DND-41 (cell line): ENCODE results near the gene PDZD8.

Experiments
- EZH2 ChIP-seq: IDR thresholded peaks from 3 replicates; pipeline ENCODE4 v1.6.1; 2012; ENCODE audit warnings: borderline replicate concordance, low read depth, mild to moderate bottlenecking, moderate library complexity, low read length, inconsistent platforms; ENCODE audit not compliant: severe bottlenecking
- TF ChIP-seq, protein P1 (sequence below): IDR thresholded peaks from 2 replicates; pipeline ENCODE4 v1.5.1; 2012; ENCODE audit warnings: borderline replicate concordance, low read length, moderate library complexity, mild to moderate bottlenecking; ENCODE audit not compliant: poor library complexity, severe bottlenecking; ENCODE audit errors: extremely low read depth

DNA sequence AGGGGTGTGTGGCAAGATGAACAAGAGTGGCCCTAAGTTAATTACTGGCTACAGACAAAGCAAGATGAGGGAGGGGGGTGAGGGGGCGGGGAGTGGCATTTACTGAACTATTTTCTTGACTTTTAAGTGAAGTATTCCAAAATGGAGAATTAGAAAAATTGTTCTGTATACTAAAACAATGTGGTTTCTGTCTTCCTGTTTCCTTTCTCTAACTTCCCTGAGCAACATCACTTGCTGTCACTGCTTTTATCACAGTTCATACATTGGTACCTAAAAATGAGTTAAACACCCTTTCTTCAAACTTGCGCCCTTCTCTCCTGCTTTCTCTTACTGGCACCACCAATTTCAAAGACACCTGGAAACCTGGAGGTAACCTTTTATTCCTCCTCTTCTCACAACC, 21.6 kb downstream of the PDZD8 start:
- TF ChIP-seq, protein P1, sequence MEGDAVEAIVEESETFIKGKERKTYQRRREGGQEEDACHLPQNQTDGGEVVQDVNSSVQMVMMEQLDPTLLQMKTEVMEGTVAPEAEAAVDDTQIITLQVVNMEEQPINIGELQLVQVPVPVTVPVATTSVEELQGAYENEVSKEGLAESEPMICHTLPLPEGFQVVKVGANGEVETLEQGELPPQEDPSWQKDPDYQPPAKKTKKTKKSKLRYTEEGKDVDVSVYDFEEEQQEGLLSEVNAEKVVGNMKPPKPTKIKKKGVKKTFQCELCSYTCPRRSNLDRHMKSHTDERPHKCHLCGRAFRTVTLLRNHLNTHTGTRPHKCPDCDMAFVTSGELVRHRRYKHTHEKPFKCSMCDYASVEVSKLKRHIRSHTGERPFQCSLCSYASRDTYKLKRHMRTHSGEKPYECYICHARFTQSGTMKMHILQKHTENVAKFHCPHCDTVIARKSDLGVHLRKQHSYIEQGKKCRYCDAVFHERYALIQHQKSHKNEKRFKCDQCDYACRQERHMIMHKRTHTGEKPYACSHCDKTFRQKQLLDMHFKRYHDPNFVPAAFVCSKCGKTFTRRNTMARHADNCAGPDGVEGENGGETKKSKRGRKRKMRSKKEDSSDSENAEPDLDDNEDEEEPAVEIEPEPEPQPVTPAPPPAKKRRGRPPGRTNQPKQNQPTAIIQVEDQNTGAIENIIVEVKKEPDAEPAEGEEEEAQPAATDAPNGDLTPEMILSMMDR, result no peak
- no peak for TF ChIP-seq EZH2
